HL-60/S4 treated with retinoic acid at 250 ng/mL for 4 days and 3 days (cell line): ENCODE data around the gene TXN.

Experiments used
- in situ Hi-C: fragments of 300-500 bp; cut with MboI; formaldehyde crosslinking; loops from 2 replicates; pipeline ENCODE4 v1.7.0; 2022; ENCODE audit warnings: low sequenced_read_pairs

The TXN gene

GRCh38 chr9:110256380-110257096, at the start of gene TXN:
Gene TXN, minus strand, starts transcription at chr9:110256507. Its CDS starts 72 bp downstream, at chr9:110256435.
- in situ Hi-C loops, result no loop called here

- in situ Hi-C loops, result no loop called here
Measured at GRCh38 chr9:110303133-110303532, 46.8 kb upstream of the TXN start.

- in situ Hi-C loops, result no loop called here
Measured at GRCh38 chr9:110298043-110298605, 41.8 kb upstream of the TXN start.

- in situ Hi-C loops, result no loop called here
Measured at GRCh38 chr9:110293248-110293647, 36.9 kb upstream of the TXN start.

GRCh38 chr9:110291921-110292557, 35.7 kb upstream of the TXN start:
- in situ Hi-C loops, result no loop called here

GRCh38 chr9:110290001-110290400, 33.7 kb upstream of the TXN start:
- in situ Hi-C loops, result no loop called here

- in situ Hi-C loops, result no loop called here
Measured at GRCh38 chr9:110288503-110288902, 32.2 kb upstream of the TXN start.

GRCh38 chr9:110287289-110287680, 31.0 kb upstream of the TXN start:
- in situ Hi-C loops, result no loop called here

GRCh38 chr9:110284211-110284844, 28.0 kb upstream of the TXN start:
- in situ Hi-C loops, result no loop called here

GRCh38 chr9:110283751-110284150, 27.4 kb upstream of the TXN start:
- in situ Hi-C loops, result no loop called here

- in situ Hi-C loops, result no loop called here
Measured at GRCh38 chr9:110282739-110283081, 26.4 kb upstream of the TXN start.

- in situ Hi-C loops, result no loop called here
Measured at GRCh38 chr9:110282018-110282738, 25.9 kb upstream of the TXN start.

- in situ Hi-C loops, result no loop called here
Measured at GRCh38 chr9:110278080-110278707, 21.9 kb upstream of the TXN start.

- in situ Hi-C loops, result no loop called here
Measured at GRCh38 chr9:110276781-110277180, 20.5 kb upstream of the TXN start.

GRCh38 chr9:110270211-110270995, 14.1 kb upstream of the TXN start:
- in situ Hi-C loops, result no loop called here

- in situ Hi-C loops, result no loop called here
Measured at GRCh38 chr9:110266795-110267194, 10.5 kb upstream of the TXN start.

- in situ Hi-C loops, result no loop called here
Measured at GRCh38 chr9:110261632-110262031, 5.3 kb upstream of the TXN start.

GRCh38 chr9:110260911-110261310, 4.6 kb upstream of the TXN start:
- in situ Hi-C loops, result no loop called here

GRCh38 chr9:110259566-110259965, 3.3 kb upstream of the TXN start:
- in situ Hi-C loops, result no loop called here

GRCh38 chr9:110258690-110259091, 2.4 kb upstream of the TXN start:
- in situ Hi-C loops, result no loop called here
